ENCODE data around the gene DNA2. TPM values are rescaled to one million over a fixed set of nuclear protein-coding genes. Genes with fewer than 3 reads are reported as not detected.

Gene DNA2
- total and polyA plus RNA-seq, 5 donors, result 0.97 to 3.8 (median 2.4) TPM

Other genes starting within 250 kb of the DNA2 start
- gene ATOH7, start 239.9 kb downstream of the DNA2 start, total RNA-seq, result not detected
- gene ATOH7, start 239.9 kb downstream of the DNA2 start, polyA plus RNA-seq, result 0.05 TPM
- 100 to 1,000 TPM in 2 of 4 donors, 10 to 100 TPM in 2; 81.1 to 134 (median 94.1) TPM for gene HNRNPH3, start 139.9 kb downstream of the DNA2 start, total RNA-seq
- 100 TPM for gene HNRNPH3, start 139.9 kb downstream of the DNA2 start, polyA plus RNA-seq
- 1 to 10 TPM; 2.9 to 5.5 (median 4.0) TPM for gene PBLD, start 139.0 kb downstream of the DNA2 start, total RNA-seq
- 2.4 TPM for gene PBLD, start 139.0 kb downstream of the DNA2 start, polyA plus RNA-seq
- 10 to 100 TPM in 2 of 4 donors, 1 to 10 TPM in 2; 9.3 to 11.7 (median 10.5) TPM for gene RUFY2, start 64.7 kb downstream of the DNA2 start, total RNA-seq
- 4.6 TPM for gene RUFY2, start 64.7 kb downstream of the DNA2 start, polyA plus RNA-seq
- 10 to 100 TPM; 16.3 to 21.8 (median 18.9) TPM for gene SLC25A16, start 55.5 kb upstream of the DNA2 start, total RNA-seq
- 11.1 TPM for gene SLC25A16, start 55.5 kb upstream of the DNA2 start, polyA plus RNA-seq
- gene TET1, start 88.4 kb upstream of the DNA2 start, total RNA-seq, result 1 to 10 TPM; 2.8 to 5.2 (median 4.5) TPM
- gene TET1, start 88.4 kb upstream of the DNA2 start, polyA plus RNA-seq, result 0.32 TPM
- gene CCAR1, start 249.3 kb upstream of the DNA2 start, total RNA-seq, result 10 to 100 TPM; 29.2 to 35.4 (median 33.9) TPM
- gene CCAR1, start 249.3 kb upstream of the DNA2 start, polyA plus RNA-seq, result 31.5 TPM